Chondrocyte (in vitro differentiated cells): ENCODE results near the gene ROGDI. TPM values are rescaled to one million over a fixed set of nuclear protein-coding genes. Genes with fewer than 3 reads are reported as not detected.

ENCODE experiments used
- DNase-seq: peaks from one replicate; pipeline ENCODE4 v3.0.0; 2021; ENCODE audit warnings: mixed read lengths, low spot score
- H3K27ac Mint-ChIP-seq: one replicate; pipeline ENCODE4 v1.8.0; 2021; ENCODE audit warnings: mild to moderate bottlenecking, moderate library complexity, mixed read lengths; ENCODE audit not compliant: unreplicated experiment
- H3K27me3 Mint-ChIP-seq: 2 replicates; pipeline ENCODE4 v1.8.0; 2021; ENCODE audit warnings: low read depth, mixed read lengths
- H3K36me3 Mint-ChIP-seq: 2 replicates; pipeline ENCODE4 v1.8.0; 2021; ENCODE audit warnings: low read depth, mixed read lengths
- H3K4me1 Mint-ChIP-seq: 2 replicates; pipeline ENCODE4 v1.8.0; 2021; ENCODE audit warnings: low read depth, mild to moderate bottlenecking, mixed read lengths
- H3K4me3 Mint-ChIP-seq: one replicate; pipeline ENCODE4 v1.8.0; 2021; ENCODE audit warnings: mild to moderate bottlenecking, moderate library complexity, mixed read lengths; ENCODE audit not compliant: unreplicated experiment
- H3K9me3 Mint-ChIP-seq: 2 replicates; pipeline ENCODE4 v1.8.0; 2021; ENCODE audit warnings: low read depth, mixed read lengths
- CTCF ChIP-seq: fragments of 200-600 bp; sonication (generic); IDR thresholded peaks from 2 replicates; pipeline ENCODE4 v1.5.0; 2021; ENCODE audit warnings: antibody characterized with exemption, mild to moderate bottlenecking, moderate library complexity
- total RNA-seq: library from RNA; stranded (reverse); gene quantifications from 3 replicates; pipeline ENCODE4 v1.2.1, GENCODE V29; 2021

The ROGDI gene
- total RNA-seq, 1 donor from 2014 or later, result 37.6 TPM

GRCh38 chr16:4754865-4755264 is 47.6 kb downstream of the ROGDI start:
- Mint-ChIP-seq H3K36me3 (peaks cover 29% of the 10 kb centered on the region), H3K9me3 (peaks cover 5% of the 10 kb centered on the region), H3K27ac (no peak overlapping the region), H3K27me3 (no peaks in the 10 kb centered on the region), H3K4me1 (no peaks in the 10 kb centered on the region), H3K4me3 (no peak overlapping the region)
- TF ChIP-seq CTCF, result no peak
- DNase-seq, result no peak

- H3K9me3 Mint-ChIP-seq, result peaks cover 5% of the 10 kb centered on the region
- no peaks in the 10 kb centered on the region for H3K4me1 Mint-ChIP-seq
- no peak for DNase-seq
- peaks cover 17% of the 10 kb centered on the region for H3K36me3 Mint-ChIP-seq
- H3K4me3 Mint-ChIP-seq, result no peak overlapping the region
- H3K27ac Mint-ChIP-seq, result no peak overlapping the region
- no peak for TF ChIP-seq CTCF
- no peaks in the 10 kb centered on the region for H3K27me3 Mint-ChIP-seq
Measured at GRCh38 chr16:4753227-4753626, 49.2 kb downstream of the ROGDI start.

GRCh38 chr16:4752351-4753100 is 49.9 kb downstream of the ROGDI start:
- no peak for TF ChIP-seq CTCF
- H3K4me3 Mint-ChIP-seq, result no peak overlapping the region
- peaks cover 17% of the 10 kb centered on the region for H3K36me3 Mint-ChIP-seq
- H3K27me3 Mint-ChIP-seq, result no peaks in the 10 kb centered on the region
- H3K4me1 Mint-ChIP-seq, result no peaks in the 10 kb centered on the region
- no peak for DNase-seq
- H3K9me3 Mint-ChIP-seq, result peaks cover 5% of the 10 kb centered on the region
- no peak overlapping the region for H3K27ac Mint-ChIP-seq

GRCh38 chr16:4750896-4751295 is 51.5 kb downstream of the ROGDI start:
- TF ChIP-seq CTCF, result no peak
- Mint-ChIP-seq H3K27ac (no peak overlapping the region), H3K4me1 (no peaks in the 10 kb centered on the region), H3K36me3 (peaks cover 12% of the 10 kb centered on the region), H3K9me3 (peaks cover 5% of the 10 kb centered on the region), H3K4me3 (no peak overlapping the region), H3K27me3 (no peaks in the 10 kb centered on the region)
- DNase-seq, result no peak

- no peak for TF ChIP-seq CTCF
- no peak overlapping the region for H3K27ac Mint-ChIP-seq
- peaks cover 6% of the 10 kb centered on the region for H3K36me3 Mint-ChIP-seq
- no peak overlapping the region for H3K4me3 Mint-ChIP-seq
- H3K4me1 Mint-ChIP-seq, result no peaks in the 10 kb centered on the region
- H3K9me3 Mint-ChIP-seq, result no peaks in the 10 kb centered on the region
- no peaks in the 10 kb centered on the region for H3K27me3 Mint-ChIP-seq
- no peak for DNase-seq
Measured at GRCh38 chr16:4749700-4750257, 52.7 kb downstream of the ROGDI start.
